Activated CD4-positive, alpha-beta T cell treated with anti-CD3 and anti-CD28 coated beads for 4 hours (primary cell): ENCODE results near the gene ZG16.
"Not testable (repeated sequence)": the region's sequence is repeated elsewhere in the genome, so short reads cannot be mapped to it uniquely, and the experiment has no call there.

Source experiments
- DNase-seq, 2 donors: peaks; one replicate each; pipeline ENCODE4 v3.0.0-alpha.2; 2020

ZG16 gene

DNA sequence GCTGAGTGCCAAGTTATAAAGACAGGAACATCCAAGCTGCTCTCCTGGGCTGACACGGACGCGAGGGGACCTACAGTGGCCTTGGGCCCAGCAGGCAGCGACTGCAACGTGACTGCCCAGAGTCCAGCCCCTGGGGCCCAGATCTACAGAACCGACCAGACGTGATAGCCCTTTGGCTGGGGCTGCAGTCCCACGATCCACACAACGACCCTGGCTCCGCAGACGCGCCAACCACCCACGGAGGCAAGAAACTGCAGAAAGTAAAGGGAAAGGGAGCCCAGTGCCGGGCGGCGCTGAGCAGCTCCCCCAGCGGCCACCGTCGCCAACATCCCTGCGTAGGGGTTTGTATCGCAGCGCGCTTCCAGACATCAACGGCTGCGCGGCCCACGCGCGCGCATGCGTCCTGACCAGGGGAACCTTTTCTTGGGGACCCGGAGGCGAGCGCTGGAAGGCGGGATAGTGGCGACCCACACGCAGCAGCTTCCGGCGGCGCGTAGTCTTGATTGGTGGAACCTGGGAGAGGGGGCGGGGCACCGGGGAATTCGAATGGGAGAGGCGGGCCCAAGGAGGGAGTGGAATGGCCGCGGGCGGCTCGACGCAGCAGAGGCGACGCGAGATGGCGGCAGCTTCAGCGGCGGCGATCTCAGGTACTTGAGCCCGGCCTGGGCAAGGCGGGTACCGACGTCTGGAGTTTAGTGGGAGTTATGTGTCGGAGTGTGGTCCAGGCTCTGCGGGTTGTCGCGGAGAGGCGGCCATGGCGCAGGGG is 12.3 kb downstream of the ZG16 start, which contains the start of gene KIF22:
Gene KIF22, plus strand, starts transcription at position 569 of the 766 bp plus-strand sequence. Its CDS starts 9 bp downstream, at position 578.
- peak; percentile 100 for DNase-seq

DNA sequence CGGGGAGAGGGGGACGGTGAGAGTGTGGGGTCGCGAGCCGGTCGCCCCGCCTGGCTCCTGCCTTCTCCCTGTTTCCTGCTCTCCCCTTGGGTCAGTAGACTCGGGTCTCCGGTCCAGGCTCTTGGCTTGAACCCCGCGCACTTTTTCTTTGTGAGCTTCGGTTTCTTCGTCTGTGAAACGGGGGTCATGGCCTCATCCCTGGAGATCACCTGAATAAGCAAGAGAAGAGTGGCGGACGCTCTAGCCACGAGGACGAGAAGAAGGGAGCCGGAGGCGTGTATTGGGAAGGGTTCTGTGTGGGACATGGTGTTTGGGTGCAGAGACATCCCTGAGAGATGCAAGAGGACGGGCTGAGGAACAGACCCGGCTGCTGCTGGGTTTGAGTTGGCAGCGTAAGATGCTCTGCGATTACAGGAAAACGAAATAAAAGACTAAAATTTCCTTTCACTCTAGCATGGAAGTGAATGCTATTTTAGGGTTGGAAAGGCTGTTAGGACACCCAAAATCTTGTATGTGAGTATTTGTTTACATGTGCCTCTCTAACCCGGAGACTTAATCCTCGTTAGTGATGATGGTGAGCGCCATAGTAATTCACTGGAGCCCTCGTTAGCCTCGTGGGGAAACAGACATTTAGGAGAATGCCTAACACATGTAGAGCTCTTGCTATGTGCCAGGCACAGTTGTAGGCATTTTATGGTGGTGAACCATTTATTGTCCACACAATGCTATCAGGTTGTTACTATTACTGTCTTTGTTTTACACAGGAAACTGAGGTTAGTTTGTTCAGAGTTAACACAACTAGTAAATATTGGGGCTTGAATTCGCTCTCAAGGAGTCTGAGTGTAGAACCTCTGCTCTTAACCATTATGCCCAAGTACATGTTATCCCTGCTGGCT is 13.1 kb downstream of the ZG16 start:
- DNase-seq, result no peak

DNA sequence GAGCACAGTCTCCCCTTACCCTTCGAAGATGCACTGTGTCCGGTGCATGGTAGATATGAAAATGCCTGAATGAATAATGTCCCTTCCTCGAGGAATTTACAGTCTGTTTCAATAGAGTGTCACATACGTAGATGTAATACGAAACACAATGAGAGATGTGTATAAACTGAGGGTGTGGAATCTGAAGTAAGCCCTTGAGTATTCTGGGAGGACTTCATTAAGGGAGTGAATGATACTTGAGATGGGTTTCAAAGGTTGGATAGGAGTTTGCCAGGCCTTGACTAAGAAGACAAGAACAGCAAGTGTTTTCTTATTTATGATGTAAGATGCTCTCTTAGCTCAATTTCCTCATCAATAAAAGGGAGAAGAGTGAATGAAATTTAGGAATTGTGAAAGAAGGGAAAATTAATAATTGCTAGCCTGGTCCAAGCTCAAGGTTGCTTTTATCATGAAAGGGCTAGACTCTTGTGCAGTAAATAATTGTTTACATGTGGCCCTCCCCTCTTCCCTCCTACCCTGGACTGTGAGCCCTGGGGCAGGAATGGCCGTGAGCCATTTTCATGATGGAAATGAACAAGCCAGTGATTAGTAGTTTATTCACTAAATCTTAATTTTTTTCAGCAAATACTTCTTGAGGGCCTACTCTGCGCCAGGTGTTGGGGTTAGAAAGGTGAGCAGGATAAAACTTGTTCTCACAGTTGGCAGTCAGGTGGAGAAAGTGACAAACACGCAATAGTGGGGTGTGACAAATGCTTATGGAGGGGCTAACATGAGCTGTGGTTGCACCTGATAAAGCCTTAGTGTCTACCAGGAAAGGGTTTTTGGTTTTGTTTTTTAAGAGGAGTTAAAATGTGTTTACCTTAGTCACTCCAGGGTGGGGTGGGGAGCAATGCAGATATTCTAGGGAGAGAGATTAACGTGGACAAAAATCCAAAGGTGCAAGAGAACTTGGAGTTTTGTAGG is 14.1 kb downstream of the ZG16 start:
- no peak for DNase-seq

DNA sequence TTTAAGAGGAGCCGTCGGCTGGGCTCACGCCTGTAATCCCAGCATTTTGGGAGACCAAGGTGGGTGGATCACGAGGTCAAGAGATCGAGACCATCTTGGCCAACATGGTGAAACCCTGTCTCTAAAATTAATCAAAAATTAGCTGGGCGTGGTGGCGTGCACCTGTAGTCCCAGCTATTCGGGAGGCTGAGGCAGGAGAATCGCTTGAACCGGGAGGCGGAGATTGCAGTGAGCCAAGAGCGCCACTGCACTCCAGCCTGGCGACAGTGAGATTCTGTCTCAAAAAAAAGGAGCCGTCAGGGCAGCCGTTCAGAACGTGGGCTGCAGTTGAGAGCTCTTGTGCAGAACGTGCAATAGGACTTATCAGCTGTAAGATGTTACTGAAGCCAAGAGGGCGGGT is 15.1 kb downstream of the ZG16 start:
- not testable (repeated sequence) for DNase-seq

DNA sequence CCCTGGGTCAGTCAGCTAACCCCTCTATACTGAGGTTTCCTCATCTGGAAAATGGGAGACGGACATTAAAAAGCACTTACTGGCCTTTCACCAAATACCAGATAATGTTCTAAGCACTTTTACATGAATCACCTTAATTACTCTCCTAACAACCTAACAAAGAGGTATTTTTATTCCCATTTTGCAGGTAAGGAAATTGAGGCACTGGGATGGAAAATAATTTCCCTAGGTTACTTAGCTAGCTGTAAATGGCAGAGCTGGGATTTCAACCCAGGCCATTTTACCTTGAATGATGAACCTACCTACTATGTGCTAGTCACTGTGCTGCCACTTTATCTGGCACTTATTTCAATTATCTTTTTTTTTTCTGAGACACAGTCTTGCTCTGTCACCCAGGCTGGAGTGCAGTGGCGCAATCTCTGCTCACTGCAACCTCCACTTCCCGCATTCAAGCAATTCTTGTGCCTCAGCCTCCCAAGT is 16.2 kb downstream of the ZG16 start:
- no peak for DNase-seq

DNA sequence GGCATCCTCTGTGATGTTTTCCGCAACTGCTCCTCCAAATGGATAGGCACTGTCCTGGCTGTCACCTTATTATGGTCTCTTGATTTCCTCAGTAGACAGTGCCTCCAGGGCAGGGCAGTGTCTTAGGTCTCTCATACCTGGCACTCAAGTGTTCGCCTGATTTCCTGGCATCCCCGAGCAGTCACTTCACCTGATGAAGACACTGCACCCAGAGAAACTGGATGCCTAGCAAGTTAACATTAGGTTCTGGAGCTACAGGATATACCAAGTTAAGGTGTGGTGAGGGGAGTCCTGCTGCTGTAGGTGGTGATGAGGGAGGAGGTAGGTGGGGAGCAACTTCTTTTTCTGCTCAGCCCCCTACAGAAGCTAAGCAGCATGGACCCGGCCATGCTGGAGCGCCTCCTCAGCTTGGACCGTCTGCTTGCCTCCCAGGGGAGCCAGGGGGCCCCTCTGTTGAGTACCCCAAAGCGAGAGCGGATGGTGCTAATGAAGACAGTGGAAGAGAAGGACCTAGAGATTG is 24.4 kb downstream of the ZG16 start:
- DNase-seq, result no peak

DNA sequence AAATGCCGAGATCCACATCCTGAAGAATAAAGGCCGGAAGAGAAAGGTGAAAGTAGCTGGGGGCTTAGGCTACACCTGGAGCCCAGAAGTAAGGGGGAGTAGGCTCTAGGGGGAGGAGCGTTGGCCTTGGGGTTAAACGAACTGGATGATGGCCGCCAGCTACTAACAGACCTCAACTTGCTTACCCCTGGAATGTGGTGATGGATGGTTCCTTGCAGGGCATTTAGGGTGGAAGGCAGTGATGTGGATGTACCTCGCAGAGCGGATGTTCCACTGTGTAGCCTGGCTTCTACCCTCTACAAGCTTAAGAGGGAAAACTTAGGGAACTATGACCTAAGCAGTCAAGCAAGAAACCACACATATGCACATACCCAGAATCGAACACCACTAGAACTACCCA is 26.0 kb downstream of the ZG16 start:
- DNase-seq, result no peak

DNA sequence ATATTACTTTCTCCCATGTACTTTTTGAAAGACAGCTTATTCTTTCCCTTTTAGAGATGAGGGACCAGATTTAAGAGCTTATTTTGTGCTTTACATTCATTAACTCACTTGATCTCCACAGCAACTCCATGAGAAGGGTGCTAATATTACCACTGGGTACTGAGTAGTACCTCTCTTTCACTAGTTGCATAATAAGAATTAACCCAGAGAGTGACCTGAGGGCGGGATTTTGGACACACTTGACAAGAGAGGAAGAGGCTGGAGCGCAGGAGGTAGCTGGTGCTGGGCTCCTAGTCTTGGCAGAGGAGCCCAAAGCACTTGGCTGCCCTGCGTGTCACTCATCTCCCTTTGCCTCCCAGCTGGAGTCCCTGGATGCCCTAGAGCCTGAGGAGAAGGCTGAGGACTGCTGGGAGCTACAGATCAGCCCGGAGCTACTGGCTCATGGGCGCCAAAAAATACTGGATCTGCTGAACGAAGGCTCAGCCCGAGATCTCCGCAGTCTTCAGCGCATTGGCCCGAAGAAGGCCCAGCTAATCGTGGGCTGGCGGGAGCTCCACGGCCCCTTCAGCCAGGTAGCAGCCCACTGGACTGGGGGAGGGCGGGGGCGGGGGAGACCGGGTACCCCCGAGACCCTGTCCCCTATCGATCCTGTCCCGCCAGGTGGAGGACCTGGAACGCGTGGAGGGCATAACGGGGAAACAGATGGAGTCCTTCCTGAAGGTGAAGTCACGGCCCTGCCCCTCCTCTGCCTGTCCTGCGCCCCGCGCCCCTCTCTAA is 26.6 kb downstream of the ZG16 start:
- DNase-seq, result no peak

DNA sequence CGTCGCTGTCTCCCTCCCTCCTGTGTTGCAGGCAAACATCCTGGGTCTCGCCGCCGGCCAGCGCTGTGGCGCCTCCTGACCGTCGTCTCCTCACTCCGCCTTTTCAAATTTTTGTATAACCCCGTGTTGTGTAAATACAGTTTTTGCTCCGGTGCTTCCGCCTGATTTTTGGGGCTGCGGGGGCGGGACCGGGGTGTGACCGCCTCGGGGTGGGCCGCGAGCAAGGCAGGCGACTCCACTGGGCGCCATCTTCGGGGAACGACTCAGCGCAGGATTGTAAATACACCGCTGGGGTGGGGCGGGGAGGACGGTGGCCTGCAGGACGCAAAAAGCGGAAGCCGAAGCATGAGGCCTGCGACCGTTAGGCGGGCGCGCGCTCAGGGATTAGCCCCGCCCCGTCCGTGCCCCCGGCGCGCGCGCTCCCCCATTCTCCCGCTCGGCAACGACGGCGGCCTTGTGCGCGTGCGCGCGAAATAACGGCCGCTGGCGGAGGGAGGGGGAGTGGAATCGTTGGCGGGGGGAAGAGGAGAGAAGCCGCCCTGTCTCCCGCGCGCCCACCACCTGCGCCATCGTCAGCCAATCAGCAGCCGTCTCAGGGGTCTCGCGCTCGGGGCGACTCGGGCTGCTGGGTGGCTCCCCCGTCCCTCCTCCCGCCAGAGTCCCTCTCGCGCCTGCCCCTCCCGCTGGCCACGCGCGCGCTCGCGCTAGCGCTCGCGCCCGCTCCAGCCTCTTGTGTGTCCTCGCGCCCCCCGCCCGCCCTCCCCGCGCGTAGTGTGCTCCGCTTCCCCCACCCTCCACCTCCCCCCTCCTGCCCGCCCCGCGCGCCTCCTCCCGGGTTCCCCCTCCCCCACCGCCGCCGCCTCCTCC is 27.4 kb downstream of the ZG16 start:
- DNase-seq, result peak; percentile 96 to 98

DNA sequence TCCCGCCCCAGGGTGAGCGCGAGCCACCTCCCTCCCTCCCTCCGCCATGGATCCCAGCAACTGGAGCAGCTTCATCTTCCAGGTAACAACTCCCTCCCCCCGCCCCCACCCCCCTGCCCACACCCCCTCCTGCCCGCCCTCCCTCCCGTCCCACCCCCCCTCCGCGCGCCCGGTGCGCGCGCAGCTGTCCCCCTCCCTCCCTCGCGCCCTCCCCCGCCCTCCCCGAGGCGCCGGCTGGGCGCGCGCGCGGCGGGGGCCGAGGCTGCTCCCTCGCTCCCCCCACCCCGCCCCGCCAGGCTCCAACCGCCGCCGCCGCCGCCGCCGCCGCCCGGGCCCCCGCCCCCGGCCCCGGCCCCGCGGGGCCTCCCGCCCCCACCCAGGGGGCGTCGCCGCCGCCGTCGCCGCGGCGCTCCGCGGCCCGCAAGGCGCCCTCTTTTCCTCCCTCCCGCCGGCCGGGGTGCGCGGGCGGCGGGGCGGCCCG is 28.1 kb downstream of the ZG16 start, which contains the start of gene MAZ:
Gene MAZ, plus strand, starts transcription at position 431 of the 481 bp plus-strand sequence. CDS start 173 bp downstream, outside the sequence.
- DNase-seq, result peak in 1 of 2 donors; percentile 82

DNA sequence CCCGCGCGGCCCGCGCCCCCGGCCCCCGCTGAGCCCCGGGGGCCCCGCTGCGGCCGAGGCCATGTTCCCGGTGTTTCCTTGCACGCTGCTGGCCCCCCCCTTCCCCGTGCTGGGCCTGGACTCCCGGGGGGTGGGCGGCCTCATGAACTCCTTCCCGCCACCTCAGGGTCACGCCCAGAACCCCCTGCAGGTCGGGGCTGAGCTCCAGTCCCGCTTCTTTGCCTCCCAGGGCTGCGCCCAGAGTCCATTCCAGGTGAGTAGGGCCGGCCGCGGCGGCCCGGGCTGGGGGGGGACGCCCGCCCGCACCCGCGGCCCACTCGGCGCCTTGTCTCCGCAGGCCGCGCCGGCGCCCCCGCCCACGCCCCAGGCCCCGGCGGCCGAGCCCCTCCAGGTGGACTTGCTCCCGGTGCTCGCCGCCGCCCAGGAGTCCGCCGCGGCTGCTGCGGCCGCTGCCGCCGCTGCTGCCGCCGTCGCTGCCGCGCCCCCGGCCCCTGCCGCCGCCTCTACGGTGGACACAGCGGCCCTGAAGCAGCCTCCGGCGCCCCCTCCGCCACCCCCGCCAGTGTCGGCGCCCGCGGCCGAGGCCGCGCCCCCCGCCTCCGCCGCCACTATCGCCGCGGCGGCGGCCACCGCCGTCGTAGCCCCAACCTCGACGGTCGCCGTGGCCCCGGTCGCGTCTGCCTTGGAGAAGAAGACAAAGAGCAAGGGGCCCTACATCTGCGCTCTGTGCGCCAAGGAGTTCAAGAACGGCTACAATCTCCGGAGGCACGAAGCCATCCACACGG is 28.8 kb downstream of the ZG16 start:
- peak; percentile 55 to 58 for DNase-seq

DNA sequence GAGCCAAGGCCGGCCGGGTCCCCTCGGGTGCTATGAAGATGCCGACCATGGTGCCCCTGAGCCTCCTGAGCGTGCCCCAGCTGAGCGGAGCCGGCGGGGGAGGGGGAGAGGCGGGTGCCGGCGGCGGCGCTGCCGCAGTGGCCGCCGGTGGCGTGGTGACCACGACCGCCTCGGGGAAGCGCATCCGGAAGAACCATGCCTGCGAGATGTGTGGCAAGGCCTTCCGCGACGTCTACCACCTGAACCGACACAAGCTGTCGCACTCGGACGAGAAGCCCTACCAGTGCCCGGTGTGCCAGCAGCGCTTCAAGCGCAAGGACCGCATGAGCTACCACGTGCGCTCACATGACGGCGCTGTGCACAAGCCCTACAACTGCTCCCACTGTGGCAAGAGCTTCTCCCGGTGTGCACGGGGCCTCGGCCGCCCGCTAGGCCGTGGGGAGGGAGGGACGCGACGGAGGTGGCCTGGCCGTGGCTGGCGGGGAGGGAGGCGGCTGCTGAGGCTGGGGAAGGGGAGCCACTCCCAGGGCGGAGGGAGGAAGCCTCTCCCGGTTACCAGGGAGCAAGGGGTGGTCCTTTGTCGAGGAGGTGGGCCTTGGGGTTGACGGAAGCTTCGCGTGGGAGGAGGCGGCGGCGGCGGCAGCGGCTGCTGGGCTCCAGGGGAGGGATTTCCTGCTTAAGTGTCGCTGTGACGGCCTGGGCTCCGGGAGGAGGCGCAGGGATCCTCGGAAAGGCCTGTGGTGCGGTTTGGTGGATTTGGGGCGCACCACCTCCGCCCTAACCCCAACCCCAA is 29.6 kb downstream of the ZG16 start:
- DNase-seq, result peak; percentile 86 to 89

DNA sequence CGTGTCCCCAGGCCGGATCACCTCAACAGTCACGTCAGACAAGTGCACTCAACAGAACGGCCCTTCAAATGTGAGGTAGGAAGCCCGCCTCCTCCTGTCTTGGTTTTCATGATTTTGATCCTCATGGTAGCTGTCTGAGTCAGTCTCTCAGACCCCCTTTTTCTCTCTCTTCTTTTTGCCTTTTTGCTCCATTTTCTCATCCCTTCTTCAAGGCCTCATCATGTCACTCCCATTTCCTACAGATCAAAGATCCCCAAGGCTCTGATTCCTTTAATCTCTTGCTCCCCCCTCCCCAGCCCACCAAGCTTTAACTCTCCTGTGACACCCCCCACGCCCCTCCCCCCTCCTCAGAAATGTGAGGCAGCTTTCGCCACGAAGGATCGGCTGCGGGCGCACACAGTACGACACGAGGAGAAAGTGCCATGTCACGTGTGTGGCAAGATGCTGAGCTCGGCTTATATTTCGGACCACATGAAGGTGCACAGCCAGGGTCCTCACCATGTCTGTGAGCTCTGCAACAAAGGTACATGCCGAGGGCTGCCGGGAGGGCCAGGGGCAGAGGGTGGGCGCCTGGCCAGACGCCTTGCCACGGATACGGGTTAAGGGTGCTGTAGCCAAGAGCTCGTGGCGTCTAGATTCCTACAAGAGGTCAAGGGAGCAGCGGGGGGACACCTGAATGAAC is 30.3 kb downstream of the ZG16 start:
- no peak for DNase-seq

DNA sequence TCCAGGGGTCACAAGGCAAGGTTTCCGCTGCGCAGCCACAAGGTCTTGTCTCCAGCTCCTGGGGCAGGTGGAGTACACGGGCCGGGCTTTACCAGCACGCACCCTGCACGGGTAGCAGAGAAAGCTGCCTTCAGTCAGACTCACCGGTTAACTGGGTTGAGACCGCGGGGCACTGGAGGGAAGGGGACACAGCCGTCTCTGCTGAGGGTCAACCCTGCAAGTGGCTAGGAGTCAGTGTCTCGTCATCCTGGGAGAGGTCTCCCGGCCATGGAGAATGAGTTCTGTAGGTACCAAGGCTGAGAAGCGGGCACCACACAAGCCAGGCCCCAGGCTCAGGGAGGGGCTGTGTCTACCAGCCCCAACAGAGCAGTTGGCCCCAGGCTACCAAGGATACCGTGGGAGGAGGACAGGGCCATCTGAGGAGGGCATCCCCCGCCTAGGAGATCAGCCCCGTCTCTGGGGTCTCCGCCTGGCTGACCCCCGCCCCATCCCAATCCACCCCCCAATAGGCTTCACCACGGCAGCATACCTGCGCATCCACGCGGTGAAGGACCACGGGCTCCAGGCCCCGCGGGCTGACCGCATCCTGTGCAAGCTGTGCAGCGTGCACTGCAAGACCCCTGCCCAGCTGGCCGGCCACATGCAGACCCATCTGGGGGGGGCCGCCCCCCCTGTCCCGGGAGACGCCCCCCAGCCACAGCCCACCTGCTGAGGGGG is 31.1 kb downstream of the ZG16 start:
- no peak for DNase-seq

DNA sequence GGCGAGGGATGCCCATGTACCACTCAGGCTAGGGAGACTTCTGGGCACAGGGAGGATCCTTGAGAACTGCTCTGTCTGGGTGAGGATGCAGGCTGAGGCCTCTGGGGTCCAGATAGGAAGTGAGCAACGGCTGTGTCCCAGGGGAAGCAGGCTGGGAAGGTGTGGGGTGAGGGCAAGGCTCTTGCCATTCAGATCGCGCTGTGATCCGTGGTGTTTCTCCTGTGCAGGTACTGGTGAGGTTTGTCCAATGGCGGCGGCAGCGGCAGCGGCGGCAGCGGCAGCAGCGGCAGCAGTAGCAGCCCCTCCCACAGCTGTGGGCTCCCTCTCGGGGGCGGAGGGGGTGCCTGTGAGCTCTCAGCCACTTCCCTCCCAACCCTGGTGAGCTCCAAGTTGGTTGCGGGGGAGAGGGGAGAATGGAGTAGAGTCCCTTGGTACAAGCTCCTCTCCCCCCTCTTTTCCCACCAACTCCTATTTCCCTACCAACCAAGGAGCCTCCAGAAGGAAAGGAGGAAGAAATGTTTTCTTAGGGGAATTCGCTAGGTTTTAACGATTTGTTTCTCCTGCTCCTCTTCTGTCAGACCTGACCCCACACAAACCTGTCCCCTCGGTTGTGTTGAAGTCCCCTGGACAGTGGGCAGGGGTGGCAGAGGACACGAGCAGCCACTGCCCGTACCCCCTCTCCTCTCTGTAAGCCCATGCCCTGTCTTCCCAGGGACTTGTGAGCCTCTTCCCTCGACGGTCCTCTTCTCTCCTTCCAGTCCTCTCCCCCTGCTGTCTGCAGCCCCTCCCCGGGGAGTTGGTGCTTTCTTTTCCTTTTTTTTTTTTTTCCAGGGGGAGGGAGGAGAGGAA is 32.0 kb downstream of the ZG16 start:
- peak in 1 of 2 donors; percentile 57 for DNase-seq

DNA sequence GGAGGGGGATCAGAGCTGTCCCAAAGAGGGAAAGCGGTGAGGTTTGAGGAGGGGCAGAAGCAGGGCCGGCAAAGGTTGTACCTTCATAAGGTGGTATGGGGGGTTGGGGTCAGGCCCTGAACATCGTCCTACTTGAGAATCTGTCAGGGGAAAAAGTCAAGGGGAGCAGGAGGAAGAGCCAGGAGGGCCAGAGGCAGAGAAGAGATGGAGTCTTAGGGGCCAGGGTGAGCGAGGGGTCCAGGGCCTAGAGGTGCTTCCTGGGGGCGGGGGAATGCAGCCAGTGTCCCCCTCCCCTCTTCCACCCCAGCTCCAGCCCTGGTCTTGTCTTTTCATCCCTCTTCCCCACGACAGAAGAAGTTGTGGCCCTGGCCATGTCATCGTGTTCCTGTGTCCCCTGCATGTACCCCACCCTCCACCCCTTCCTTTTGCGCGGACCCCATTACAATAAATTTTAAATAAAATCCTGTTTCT is 32.7 kb downstream of the ZG16 start:
- no peak for DNase-seq
